ENCODE measurements around the gene RTN4RL2. TPM values are rescaled to one million over a fixed set of nuclear protein-coding genes. Genes with fewer than 3 reads are reported as not detected.

The RTN4RL2 gene
- total RNA-seq, 1 donor from 2014 or later: 0.49 TPM

Small RNA genes lying within 50 kb of the gene (small RNA-seq; reads per million reads assigned to genes)
- not detected for gene RNA5SP341 (ENCODE audit: low replicate concordance)

Other genes starting within 250 kb of the RTN4RL2 start
- 31.2 TPM for gene APLNR, start 223.3 kb upstream of the RTN4RL2 start, total RNA-seq
- 81.0 TPM for gene TNKS1BP1, start 135.6 kb upstream of the RTN4RL2 start, total RNA-seq
- gene SSRP1, start 124.6 kb upstream of the RTN4RL2 start, total RNA-seq: 40.1 TPM
- 0.30 TPM for gene P2RX3, start 122.2 kb upstream of the RTN4RL2 start, total RNA-seq
- 2.9 TPM for gene PRG3, start 79.4 kb upstream of the RTN4RL2 start, total RNA-seq
- gene PRG2, start 69.9 kb upstream of the RTN4RL2 start, total RNA-seq: 6.8 TPM
- gene SLC43A3, start 33.4 kb upstream of the RTN4RL2 start, total RNA-seq: 18.3 TPM
- 11.7 TPM for gene SLC43A1, start 55.2 kb downstream of the RTN4RL2 start, total RNA-seq
- 21.0 TPM for gene TIMM10, start 70.2 kb downstream of the RTN4RL2 start, total RNA-seq
- gene SMTNL1, start 77.1 kb downstream of the RTN4RL2 start, total RNA-seq: 7.9 TPM
- gene UBE2L6, start 107.1 kb downstream of the RTN4RL2 start, total RNA-seq: 9.9 TPM
- gene SERPING1, start 137.2 kb downstream of the RTN4RL2 start, total RNA-seq: 23.5 TPM
- gene YPEL4, start 189.4 kb downstream of the RTN4RL2 start, total RNA-seq: 1.1 TPM
- 9.7 TPM for gene CLP1, start 197.2 kb downstream of the RTN4RL2 start, total RNA-seq
- 23.8 TPM for gene ZDHHC5, start 207.6 kb downstream of the RTN4RL2 start, total RNA-seq